K562 (cell line): ENCODE results near the gene ING4. TPM values are rescaled to one million over a fixed set of nuclear protein-coding genes. Genes with fewer than 3 reads are reported as not detected.
A peak's percentile ranks its signal among the peaks of the same experiment; 100 is the strongest.

ENCODE experiments used
- ARID2 ChIP-seq: fragments of 450-650 bp; IDR thresholded peaks from 2 replicates; pipeline ENCODE4 v1.6.1; 2017; ENCODE audit warnings: antibody characterized with exemption, mild to moderate bottlenecking
- ELK3 ChIP-seq: fragments of 450-650 bp; formaldehyde crosslinking; IDR thresholded peaks from 2 replicates; pipeline ENCODE4 v1.4.0; 2020; ENCODE audit warnings: mild to moderate bottlenecking
- FOXJ2 ChIP-seq: fragments of 200-800 bp; sonication (Bioruptor generic); IDR thresholded peaks from 2 replicates; pipeline ENCODE4 v1.6.1; 2016; ENCODE audit warnings: missing genetic modification characterization, missing compliant biosample characterization
- PRMT5 ChIP-seq: sonication (generic); formaldehyde crosslinking; IDR thresholded peaks from 2 replicates; pipeline ENCODE4 v1.5.0; 2020; ENCODE audit warnings: missing genetic modification reagents
- RBFOX2 ChIP-seq: fragments of 200-400 bp; formaldehyde crosslinking; IDR thresholded peaks from 2 replicates; pipeline ENCODE4 v1.6.1; 2017; ENCODE audit warnings: low read depth, mild to moderate bottlenecking, low read length, moderate library complexity
- RUNX1 ChIP-seq: sonication (generic); IDR thresholded peaks from 2 replicates; pipeline ENCODE4 v1.6.1; 2016; ENCODE audit warnings: antibody characterized with exemption, low read depth
- THAP12 ChIP-seq: fragments of 250-450 bp; sonication (Bioruptor Pico); IDR thresholded peaks from 2 replicates; pipeline ENCODE4 v1.9.0; 2021; ENCODE audit warnings: mild to moderate bottlenecking, inconsistent platforms
- YY1 ChIP-seq, 3 experiments: IDR thresholded peaks; 2 replicates each; pipeline ENCODE4 v1.6.1; 2011; ENCODE audit warnings: low read length in 2 of 3, mild to moderate bottlenecking in 2 of 3, moderate library complexity in 2 of 3, borderline replicate concordance in 1 of 3, control low read depth in 1 of 3, low read depth in 1 of 3; ENCODE audit not compliant: insufficient read depth in 3 of 3, insufficient replicate concordance in 2 of 3, control insufficient read depth in 1 of 3, insufficient read length in 1 of 3; ENCODE audit errors: extremely low read depth in 1 of 3
- ZBTB11 ChIP-seq, 3 experiments: fragments of 200-800 bp in 1 of 3; fragments of 250-450 bp in 1 of 3; fragments of 450-650 bp in 1 of 3; sonication (Bioruptor Pico) in 1 of 3; sonication (Bioruptor generic) in 1 of 3; formaldehyde crosslinking in 1 of 3; IDR thresholded peaks; 2 replicates each; pipeline versions ENCODE4 v1.6.1 to v1.8.0; 2016 to 2022; ENCODE audit warnings: mild to moderate bottlenecking in 2 of 3, missing genetic modification characterization in 2 of 3, missing compliant biosample characterization in 1 of 3, moderate library complexity in 1 of 3
- ZNF124 ChIP-seq: sonication (generic); formaldehyde crosslinking; IDR thresholded peaks from 2 replicates; pipeline ENCODE4 v1.8.1; 2022; ENCODE audit warnings: missing genetic modification reagents
- ZNF668 ChIP-seq: fragments of 250-450 bp; sonication (Bioruptor Pico); IDR thresholded peaks from 2 replicates; pipeline ENCODE4 v1.8.0; 2022; ENCODE audit warnings: mild to moderate bottlenecking, inconsistent platforms
- ZNF76 ChIP-seq: fragments of 250-450 bp; sonication (Bioruptor Pico); IDR thresholded peaks from 2 replicates; pipeline ENCODE4 v1.4.0; 2020; ENCODE audit warnings: mild to moderate bottlenecking, moderate library complexity, borderline replicate concordance
- polyA plus RNA-seq, 8 experiments: library from polyadenylated mRNA; depleted of rRNA in 4 of 8; stranded (reverse) in 5 of 8; unstranded in 3 of 8; fragments of >200 nt; fragmentation: Nextera tagmentation in 2 of 8; fragmentation: Illumina TruSeq in 1 of 8; extraction: Ambion mirVana in 2 of 8; extraction: Trizol in 1 of 8; gene quantifications; 2 replicates each; pipeline versions ENCODE4 v1.2.1 to v1.2.3, GENCODE V29; 2011 to 2014; ENCODE audit warnings: inconsistent platforms in 1 of 8, missing spikeins in 1 of 8
- total RNA-seq, 7 experiments: library from RNA; depleted of rRNA in 6 of 7; stranded (reverse); fragments of >200 nt in 6 of 7; fragmentation: Illumina TruSeq in 2 of 7; extraction: Trizol in 2 of 7; gene quantifications; 2 replicates each; pipeline versions ENCODE4 v1.2.1 to v1.2.3, GENCODE V29; 2011 to 2021; ENCODE audit warnings: low replicate concordance in 1 of 7
- TF ChIP-seq, protein P1 (sequence below): sonication (generic); formaldehyde crosslinking; IDR thresholded peaks from 2 replicates; pipeline ENCODE4 v1.9.0; 2022; ENCODE audit warnings: mild to moderate bottlenecking, missing genetic modification reagents
- TF ChIP-seq, protein P2 (sequence below): fragments of 200-800 bp; sonication (Bioruptor generic); IDR thresholded peaks from 2 replicates; pipeline ENCODE4 v1.6.1; 2017; ENCODE audit warnings: missing genetic modification characterization, missing compliant biosample characterization
- TF ChIP-seq, protein P3 (sequence below): fragments of 250-450 bp; sonication (Bioruptor Pico); IDR thresholded peaks from 2 replicates; pipeline ENCODE4 v1.8.0; 2021; ENCODE audit warnings: borderline replicate concordance, mild to moderate bottlenecking, moderate library complexity; ENCODE audit not compliant: poor library complexity, severe bottlenecking

Gene ING4
- total and polyA plus RNA-seq, 9 of the 15 experiments (the other 6 are each of a cell fraction or from before 2014, with no cell fraction given) = 6.6 to 30.2 (median 15.7) TPM

DNA sequence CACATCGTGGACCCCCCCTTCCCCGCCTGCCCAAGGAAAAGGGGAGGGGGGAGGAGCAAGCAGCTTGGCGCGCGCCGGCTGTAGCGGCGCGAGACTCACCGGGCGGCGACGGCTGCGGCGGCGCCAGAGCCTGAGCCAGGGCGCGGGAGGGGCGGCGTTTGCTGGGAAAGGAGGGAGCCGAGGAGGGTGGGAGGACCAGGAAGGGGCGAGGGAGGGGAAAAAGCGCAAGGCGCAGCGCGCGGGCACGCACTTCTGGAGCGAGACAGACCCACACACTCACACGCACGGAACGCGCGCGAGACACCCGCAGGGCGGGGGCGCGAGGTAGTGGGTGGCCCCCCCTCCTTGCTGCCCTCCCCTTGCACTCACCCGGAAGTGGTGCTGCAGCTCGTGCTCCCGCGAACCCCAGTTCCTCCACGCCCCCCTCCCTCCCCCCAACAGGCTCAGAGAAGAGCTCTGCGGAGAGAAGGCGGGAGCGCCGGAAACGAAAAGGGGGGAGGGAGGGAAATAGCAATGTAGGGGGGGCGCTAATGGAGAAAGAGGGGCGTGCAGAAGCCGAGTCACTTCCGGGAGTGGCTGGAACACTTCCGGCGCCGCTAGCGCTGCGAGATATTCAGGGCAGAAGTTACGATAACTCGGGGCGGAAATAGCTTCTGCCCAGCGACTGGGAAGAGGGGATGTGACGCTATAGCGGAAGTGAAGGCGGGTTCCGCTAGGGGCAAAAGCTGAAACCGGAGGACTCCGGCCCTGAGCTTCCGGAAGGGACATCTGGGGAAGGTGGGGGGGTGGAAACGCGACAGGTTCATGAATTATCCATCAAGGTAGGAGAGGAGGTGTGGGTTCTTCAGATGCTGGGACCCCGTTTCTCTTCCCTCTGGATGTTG, 26.3 kb upstream of the ING4 start, which contains the start of gene ZNF384 (continued):
- TF ChIP-seq ZNF124 (CRISPR knock-in tag) (no peak), ZNF76 (no peak), YY1 (IDR thresholded peaks at IDR 0.05; ENCODE audit: borderline replicate concordance in 1 of 3, control insufficient read depth in 1 of 3, extremely low read depth in 1 of 3, insufficient read depth in 3 of 3, insufficient read length in 1 of 3, insufficient replicate concordance in 2 of 3, low read depth in 1 of 3, low read length in 2 of 3) (peak in 1 of 3 experiments; percentile 58), ZNF668 (CRISPR knock-in tag) (no peak), PRMT5 (CRISPR knock-in tag) (no peak), FOXJ2 (tag) (no peak), ZBTB11 (CRISPR knock-in tag; IDR thresholded peaks at IDR 0.05) (peak; percentile 84 to 99 (median 96)), RUNX1 (no peak), RBFOX2 (peak; percentile 96), THAP12 (peak; percentile 56), ARID2 (no peak), ELK3 (no peak)
- TF ChIP-seq, protein P1, sequence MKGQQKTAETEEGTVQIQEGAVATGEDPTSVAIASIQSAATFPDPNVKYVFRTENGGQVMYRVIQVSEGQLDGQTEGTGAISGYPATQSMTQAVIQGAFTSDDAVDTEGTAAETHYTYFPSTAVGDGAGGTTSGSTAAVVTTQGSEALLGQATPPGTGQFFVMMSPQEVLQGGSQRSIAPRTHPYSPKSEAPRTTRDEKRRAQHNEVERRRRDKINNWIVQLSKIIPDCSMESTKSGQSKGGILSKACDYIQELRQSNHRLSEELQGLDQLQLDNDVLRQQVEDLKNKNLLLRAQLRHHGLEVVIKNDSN = no peak
- TF ChIP-seq, protein P2, sequence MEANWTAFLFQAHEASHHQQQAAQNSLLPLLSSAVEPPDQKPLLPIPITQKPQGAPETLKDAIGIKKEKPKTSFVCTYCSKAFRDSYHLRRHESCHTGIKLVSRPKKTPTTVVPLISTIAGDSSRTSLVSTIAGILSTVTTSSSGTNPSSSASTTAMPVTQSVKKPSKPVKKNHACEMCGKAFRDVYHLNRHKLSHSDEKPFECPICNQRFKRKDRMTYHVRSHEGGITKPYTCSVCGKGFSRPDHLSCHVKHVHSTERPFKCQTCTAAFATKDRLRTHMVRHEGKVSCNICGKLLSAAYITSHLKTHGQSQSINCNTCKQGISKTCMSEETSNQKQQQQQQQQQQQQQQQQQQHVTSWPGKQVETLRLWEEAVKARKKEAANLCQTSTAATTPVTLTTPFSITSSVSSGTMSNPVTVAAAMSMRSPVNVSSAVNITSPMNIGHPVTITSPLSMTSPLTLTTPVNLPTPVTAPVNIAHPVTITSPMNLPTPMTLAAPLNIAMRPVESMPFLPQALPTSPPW = peak; percentile 100
- TF ChIP-seq, protein P3, sequence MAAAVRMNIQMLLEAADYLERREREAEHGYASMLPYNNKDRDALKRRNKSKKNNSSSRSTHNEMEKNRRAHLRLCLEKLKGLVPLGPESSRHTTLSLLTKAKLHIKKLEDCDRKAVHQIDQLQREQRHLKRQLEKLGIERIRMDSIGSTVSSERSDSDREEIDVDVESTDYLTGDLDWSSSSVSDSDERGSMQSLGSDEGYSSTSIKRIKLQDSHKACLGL = no peak
